SK-N-SH (cell line): Measurements from ENCODE around the gene CTNNA3.

Source experiments
- CTCF ChIP-seq: fragments of 200-600 bp; sonication (generic); IDR thresholded peaks from 2 replicates; pipeline ENCODE4 v1.6.1; 2017; ENCODE audit warnings: antibody characterized with exemption, mild to moderate bottlenecking, moderate library complexity
- REST ChIP-seq: IDR thresholded peaks from 2 replicates; pipeline ENCODE4 v1.6.1; 2012; ENCODE audit warnings: mild to moderate bottlenecking, low read depth, low read length, moderate library complexity
- SMC3 ChIP-seq: IDR thresholded peaks from 2 replicates; pipeline ENCODE4 v1.6.1; 2012; ENCODE audit warnings: low read depth, low read length, improper control_type of control experiment
- TCF12 ChIP-seq: IDR thresholded peaks from 2 replicates; pipeline ENCODE4 v1.4.0; 2012

GRCh38 chr10:66942407-66942806 is 753.6 kb downstream of the CTNNA3 start:
- no peak for TF ChIP-seq CTCF
- TF ChIP-seq TCF12, result no peak
- no peak for TF ChIP-seq REST
- TF ChIP-seq SMC3, result no peak
